GM21526 (cell line): ENCODE data around the gene IL3.
"Not testable (repeated sequence)": the region's sequence is repeated elsewhere in the genome, so short reads cannot be mapped to it uniquely, and the experiment has no call there.

Source experiments
- ATAC-seq: cut with Tn5 transposase; IDR thresholded peaks from one replicate; pipeline ENCODE4 v1.9.1; 2021; ENCODE audit warnings: moderate library complexity; ENCODE audit not compliant: unreplicated experiment, low FRiP score

IL3 gene

GRCh38 chr5:132089363-132089762, 28.9 kb downstream of the IL3 start:
- ATAC-seq: no peak

- no peak for ATAC-seq
Measured at GRCh38 chr5:132090107-132090506, 29.7 kb downstream of the IL3 start.

- ATAC-seq: no peak
Measured at GRCh38 chr5:132093271-132093670, 32.8 kb downstream of the IL3 start.

GRCh38 chr5:132094393-132095076, 34.1 kb downstream of the IL3 start:
- no peak for ATAC-seq

- ATAC-seq: no peak
Measured at GRCh38 chr5:132095077-132095410, 34.6 kb downstream of the IL3 start.

GRCh38 chr5:132095424-132095972, 35.0 kb downstream of the IL3 start:
- no peak for ATAC-seq

- no peak for ATAC-seq
Measured at GRCh38 chr5:132096904-132097303, 36.4 kb downstream of the IL3 start.

GRCh38 chr5:132098151-132098594, 37.7 kb downstream of the IL3 start:
- no peak for ATAC-seq

- no peak for ATAC-seq
Measured at GRCh38 chr5:132098621-132099020, 38.2 kb downstream of the IL3 start.

GRCh38 chr5:132099076-132099748, 38.8 kb downstream of the IL3 start:
- peak; percentile 39 for ATAC-seq

GRCh38 chr5:132099905-132100304, 39.5 kb downstream of the IL3 start:
- no peak for ATAC-seq

GRCh38 chr5:132100672-132101261, 40.3 kb downstream of the IL3 start:
- ATAC-seq: peak; percentile 21

- no peak for ATAC-seq
Measured at GRCh38 chr5:132101385-132101880, 41.0 kb downstream of the IL3 start.

GRCh38 chr5:132102101-132102701, 41.7 kb downstream of the IL3 start:
- no peak for ATAC-seq

GRCh38 chr5:132102944-132103331, 42.5 kb downstream of the IL3 start:
- ATAC-seq: no peak

GRCh38 chr5:132103332-132103951, 43.0 kb downstream of the IL3 start:
- peak; percentile 81 for ATAC-seq

GRCh38 chr5:132103969-132104391, 43.5 kb downstream of the IL3 start:
- ATAC-seq: peak; percentile 17

- no peak for ATAC-seq
Measured at GRCh38 chr5:132104556-132104955, 44.1 kb downstream of the IL3 start.

- no peak for ATAC-seq
Measured at GRCh38 chr5:132105688-132106087, 45.2 kb downstream of the IL3 start.

- ATAC-seq: not testable (repeated sequence)
Measured at GRCh38 chr5:132108495-132108894, 48.0 kb downstream of the IL3 start.

- not testable (repeated sequence) for ATAC-seq
Measured at GRCh38 chr5:132108957-132109356, 48.5 kb downstream of the IL3 start.
